Stomach smooth muscle (tissue), 2 donors: ENCODE data around the gene KIRREL3.
A peak's percentile ranks its signal among the peaks of the same experiment; 100 is the strongest.

Experiments used
- H3K27ac ChIP-seq: one replicate; pipeline ENCODE4 v1.7.0; 2013; ENCODE audit warnings: mild to moderate bottlenecking, low read length, inconsistent platforms
- H3K27me3 ChIP-seq, 2 donors: one replicate each; pipeline ENCODE4 v1.7.0; 2013; ENCODE audit warnings: low read length in 2 of 2; ENCODE audit not compliant: insufficient read depth in 2 of 2, control insufficient read depth in 1 of 2
- H3K36me3 ChIP-seq, 2 donors: one replicate each; pipeline ENCODE4 v1.7.0; 2013; ENCODE audit warnings: low read length in 2 of 2; ENCODE audit not compliant: control insufficient read depth in 2 of 2, insufficient read depth in 2 of 2
- H3K4me1 ChIP-seq: one replicate; pipeline ENCODE4 v1.7.0; 2013; ENCODE audit warnings: low read length; ENCODE audit not compliant: control insufficient read depth, insufficient read depth
- H3K4me3 ChIP-seq, 2 donors: one replicate each; pipeline ENCODE4 v1.7.0; 2013; ENCODE audit warnings: low read length in 2 of 2
- H3K9ac ChIP-seq, 2 donors: one replicate each; pipeline ENCODE4 v1.7.0; 2013; ENCODE audit warnings: low read length in 2 of 2, mild to moderate bottlenecking in 1 of 2
- H3K9me3 ChIP-seq, 2 donors: one replicate each; pipeline ENCODE4 v1.7.0; 2013; ENCODE audit warnings: low read length in 2 of 2; ENCODE audit not compliant: control insufficient read depth in 2 of 2
- donor health status: healthy.
- donor health status: Pancreatic carcinoma.

The KIRREL3 gene

GRCh38 chr11:127027789-127028188, 27.2 kb upstream of the KIRREL3 start:
- H3K9me3 ChIP-seq = no peaks in the 10 kb centered on the region
- H3K27ac ChIP-seq = no peak overlapping the region

GRCh38 chr11:127027000-127027399, 26.4 kb upstream of the KIRREL3 start:
- H3K4me3 ChIP-seq = no peak overlapping the region
- no peak overlapping the region for H3K27ac ChIP-seq
- no peaks in the 10 kb centered on the region for H3K36me3 ChIP-seq
- no peaks in the 10 kb centered on the region for H3K27me3 ChIP-seq
- H3K9ac ChIP-seq = no peak overlapping the region
- H3K9me3 ChIP-seq = no peaks in the 10 kb centered on the region
- H3K4me1 ChIP-seq = no peaks in the 10 kb centered on the region

More at GRCh38 chr11:127027789-127028188, 27.2 kb upstream of the KIRREL3 start:
- no peak overlapping the region for H3K4me3 ChIP-seq
- H3K4me1 ChIP-seq = no peaks in the 10 kb centered on the region
- H3K27me3 ChIP-seq = no peaks in the 10 kb centered on the region
- H3K36me3 ChIP-seq = no peaks in the 10 kb centered on the region
- no peak overlapping the region for H3K9ac ChIP-seq

GRCh38 chr11:127023991-127024390, 23.4 kb upstream of the KIRREL3 start:
- no peak overlapping the region for H3K9ac ChIP-seq
- H3K36me3 ChIP-seq = no peaks in the 10 kb centered on the region
- H3K9me3 ChIP-seq = no peaks in the 10 kb centered on the region
- no peaks in the 10 kb centered on the region for H3K27me3 ChIP-seq
- no peaks in the 10 kb centered on the region for H3K4me1 ChIP-seq
- no peak overlapping the region for H3K27ac ChIP-seq
- H3K4me3 ChIP-seq = no peak overlapping the region

- H3K27ac ChIP-seq = no peak overlapping the region
- no peaks in the 10 kb centered on the region for H3K4me1 ChIP-seq
- no peak overlapping the region for H3K4me3 ChIP-seq
- no peaks in the 10 kb centered on the region for H3K27me3 ChIP-seq
- H3K36me3 ChIP-seq = no peaks in the 10 kb centered on the region
- H3K9me3 ChIP-seq = no peaks in the 10 kb centered on the region
- no peak overlapping the region for H3K9ac ChIP-seq
Measured at GRCh38 chr11:127018683-127019279, 18.2 kb upstream of the KIRREL3 start.

GRCh38 chr11:127017482-127017881, 16.9 kb upstream of the KIRREL3 start:
- Histone ChIP-seq H3K4me3 (no peak overlapping the region), H3K9me3 (no peaks in the 10 kb centered on the region), H3K36me3 (no peaks in the 10 kb centered on the region), H3K4me1 (no peaks in the 10 kb centered on the region), H3K27ac (no peak overlapping the region), H3K9ac (no peak overlapping the region), H3K27me3 (peaks cover 0 to 4% of the 10 kb centered on the region in 2 donors)

- Histone ChIP-seq H3K36me3 (no peaks in the 10 kb centered on the region), H3K27ac (no peak overlapping the region), H3K9ac (no peak overlapping the region), H3K4me1 (no peaks in the 10 kb centered on the region), H3K27me3 (peaks cover 4 to 9% of the 10 kb centered on the region in 2 donors), H3K4me3 (no peak overlapping the region), H3K9me3 (no peaks in the 10 kb centered on the region)
Measured at GRCh38 chr11:127013550-127013949, 13.0 kb upstream of the KIRREL3 start.

- Histone ChIP-seq H3K27me3 (peaks cover 33 to 45% of the 10 kb centered on the region in 2 donors), H3K4me3 (no peak overlapping the region), H3K36me3 (no peaks in the 10 kb centered on the region), H3K27ac (no peak overlapping the region), H3K4me1 (peaks cover 2% of the 10 kb centered on the region), H3K9me3 (no peaks in the 10 kb centered on the region), H3K9ac (no peak overlapping the region)
Measured at GRCh38 chr11:127006311-127006710, 5.7 kb upstream of the KIRREL3 start.

GRCh38 chr11:127003260-127003981, 2.9 kb upstream of the KIRREL3 start:
- Histone ChIP-seq H3K4me1 (peaks cover 4% of the 10 kb centered on the region), H3K27me3 (peaks cover 52 to 61% of the 10 kb centered on the region in 2 donors), H3K36me3 (no peaks in the 10 kb centered on the region), H3K9ac (no peak overlapping the region), H3K27ac (no peak overlapping the region), H3K9me3 (no peaks in the 10 kb centered on the region), H3K4me3 (peak overlapping the region in 1 of 2 donors; percentile 29)

- Histone ChIP-seq H3K36me3 (no peaks in the 10 kb centered on the region), H3K4me3 (peak overlapping the region in 1 of 2 donors; percentile 29), H3K27ac (no peak overlapping the region), H3K4me1 (peaks cover 4% of the 10 kb centered on the region), H3K9me3 (no peaks in the 10 kb centered on the region), H3K27me3 (peaks cover 52 to 67% of the 10 kb centered on the region in 2 donors), H3K9ac (no peak overlapping the region)
Measured at GRCh38 chr11:127002669-127003259, 2.2 kb upstream of the KIRREL3 start.

GRCh38 chr11:127000981-127001380, 411 bp upstream of the KIRREL3 start:
- Histone ChIP-seq H3K4me3 (peak overlapping the region; percentile 12 to 69), H3K9me3 (no peaks in the 10 kb centered on the region), H3K9ac (no peak overlapping the region), H3K4me1 (peaks cover 4% of the 10 kb centered on the region), H3K36me3 (no peaks in the 10 kb centered on the region), H3K27me3 (peaks cover 55 to 68% of the 10 kb centered on the region in 2 donors), H3K27ac (no peak overlapping the region)

GRCh38 chr11:126999366-126999765, 1.2 kb downstream of the KIRREL3 start:
- Histone ChIP-seq H3K27ac (no peak overlapping the region), H3K36me3 (no peaks in the 10 kb centered on the region), H3K4me3 (no peak overlapping the region), H3K9me3 (no peaks in the 10 kb centered on the region), H3K27me3 (peaks cover 53 to 55% of the 10 kb centered on the region in 2 donors), H3K4me1 (peaks cover 4% of the 10 kb centered on the region), H3K9ac (no peak overlapping the region)
